ENCODE data around the gene DDX51.

Gene DDX51

GRCh38 chr12:132144115-132144809 lies at the start of gene DDX51, which contains the start of gene NOC4L:
DDX51 (minus strand) TSS chr12:132144319; CDS start chr12:132144296, 23 bp downstream.
NOC4L (plus strand) TSS chr12:132144457; CDS start chr12:132144489, 32 bp downstream.
- no peak for TF ChIP-seq CTCF (conservative IDR thresholded peaks at IDR 0.05; ENCODE audit: low read depth, low read length)
- peak within 1 kb of the TSS; percentile 77 for H3K4me3 ChIP-seq (ENCODE audit: low read length)
- peak; percentile 77 for DNase-seq (ENCODE audit: low read depth)

- no peak for TF ChIP-seq CTCF (conservative IDR thresholded peaks at IDR 0.05; ENCODE audit: low read depth, low read length)
- no peak for DNase-seq (ENCODE audit: low read depth)
- H3K4me3 ChIP-seq (ENCODE audit: low read length), result no peak overlapping the region
These were observed 47.8 kb upstream of the DDX51 start for GRCh38 chr12:132191715-132192553.

GRCh38 chr12:132190834-132191500 lies 46.8 kb upstream of the DDX51 start:
- H3K4me3 ChIP-seq (ENCODE audit: low read length), result no peak overlapping the region
- TF ChIP-seq CTCF (conservative IDR thresholded peaks at IDR 0.05; ENCODE audit: low read depth, low read length), result no peak

GRCh38 chr12:132190012-132190755 lies 46.1 kb upstream of the DDX51 start:
- TF ChIP-seq CTCF (conservative IDR thresholded peaks at IDR 0.05; ENCODE audit: low read depth, low read length), result no peak
- no peak for DNase-seq (ENCODE audit: low read depth)
- peak overlapping the region; percentile 53 for H3K4me3 ChIP-seq (ENCODE audit: low read length)

More at GRCh38 chr12:132190834-132191500, 46.8 kb upstream of the DDX51 start:
- no peak for DNase-seq (ENCODE audit: low read depth)

GRCh38 chr12:132189378-132190011 lies 45.4 kb upstream of the DDX51 start:
- peak; percentile 29 for DNase-seq (ENCODE audit: low read depth)
- no peak for TF ChIP-seq CTCF (conservative IDR thresholded peaks at IDR 0.05; ENCODE audit: low read depth, low read length)
- H3K4me3 ChIP-seq (ENCODE audit: low read length), result peak overlapping the region; percentile 53

GRCh38 chr12:132188916-132189325 lies 44.8 kb upstream of the DDX51 start:
- no peak for TF ChIP-seq CTCF (conservative IDR thresholded peaks at IDR 0.05; ENCODE audit: low read depth, low read length)
- H3K4me3 ChIP-seq (ENCODE audit: low read length), result peak overlapping the region; percentile 53
- DNase-seq (ENCODE audit: low read depth), result no peak

Data from retinal pigment epithelial cell (primary cell).